ENCODE results near the gene MRPL28.

MRPL28 gene

GRCh38 chr16:376817-377418, 6.6 kb upstream of the MRPL28 start:
- no peak for DNase-seq (ENCODE audit: low read depth, low spot score)
- no peak overlapping the region for H3K4me3 ChIP-seq (ENCODE audit: low read length)

- no peak for DNase-seq (ENCODE audit: low read depth, low spot score)
- H3K4me3 ChIP-seq (ENCODE audit: low read length): no peak overlapping the region
Observed at GRCh38 chr16:375927-376816, 5.8 kb upstream of the MRPL28 start.

- no peak for DNase-seq (ENCODE audit: low read depth, low spot score)
- H3K4me3 ChIP-seq (ENCODE audit: low read length): no peak overlapping the region
Observed at GRCh38 chr16:375212-375611, 4.9 kb upstream of the MRPL28 start.

- no peak for DNase-seq (ENCODE audit: low read depth, low spot score)
- H3K4me3 ChIP-seq (ENCODE audit: low read length): no peak overlapping the region
Observed at GRCh38 chr16:374616-374926, 4.2 kb upstream of the MRPL28 start.

GRCh38 chr16:373848-374615, 3.7 kb upstream of the MRPL28 start:
- no peak overlapping the region for H3K4me3 ChIP-seq (ENCODE audit: low read length)
- no peak for DNase-seq (ENCODE audit: low read depth, low spot score)

- DNase-seq (ENCODE audit: low read depth, low spot score): no peak
- H3K4me3 ChIP-seq (ENCODE audit: low read length): no peak overlapping the region
Observed at GRCh38 chr16:373020-373598, 2.8 kb upstream of the MRPL28 start.

GRCh38 chr16:372302-372983, 2.1 kb upstream of the MRPL28 start:
- H3K4me3 ChIP-seq (ENCODE audit: low read length): no peak overlapping the region
- DNase-seq (ENCODE audit: low read depth, low spot score): no peak

GRCh38 chr16:371515-372301, 1.4 kb upstream of the MRPL28 start:
- no peak overlapping the region for H3K4me3 ChIP-seq (ENCODE audit: low read length)
- no peak for DNase-seq (ENCODE audit: low read depth, low spot score)

GRCh38 chr16:370979-371514, 709 bp upstream of the MRPL28 start:
- peak overlapping the region; percentile 46 for H3K4me3 ChIP-seq (ENCODE audit: low read length)

GRCh38 chr16:369866-370436, 387 bp downstream of the MRPL28 start:
- H3K4me3 ChIP-seq (ENCODE audit: low read length): peak overlapping the region; percentile 46
- no peak for DNase-seq (ENCODE audit: low read depth, low spot score)

More at GRCh38 chr16:370979-371514, 709 bp upstream of the MRPL28 start:
- DNase-seq (ENCODE audit: low read depth, low spot score): no peak

- DNase-seq (ENCODE audit: low read depth, low spot score): no peak
- no peak overlapping the region for H3K4me3 ChIP-seq (ENCODE audit: low read length)
Observed at GRCh38 chr16:369275-369865, 968 bp downstream of the MRPL28 start.

- no peak for DNase-seq (ENCODE audit: low read depth, low spot score)
- H3K4me3 ChIP-seq (ENCODE audit: low read length): no peak overlapping the region
Observed at GRCh38 chr16:368388-369158, 1.8 kb downstream of the MRPL28 start.

- no peak for DNase-seq (ENCODE audit: low read depth, low spot score)
- H3K4me3 ChIP-seq (ENCODE audit: low read length): no peak overlapping the region
Observed at GRCh38 chr16:367333-367903, 2.9 kb downstream of the MRPL28 start.

- no peak for DNase-seq (ENCODE audit: low read depth, low spot score)
- H3K4me3 ChIP-seq (ENCODE audit: low read length): no peak overlapping the region
Observed at GRCh38 chr16:366476-366875, 3.9 kb downstream of the MRPL28 start.

GRCh38 chr16:364595-365491, 5.5 kb downstream of the MRPL28 start:
- H3K4me3 ChIP-seq (ENCODE audit: low read length): no peak overlapping the region
- DNase-seq (ENCODE audit: low read depth, low spot score): no peak

All from Jurkat, Clone E6-1 (cell line).